Keratinocyte (primary cell): ENCODE results near the gene MTRR. TPM values are rescaled to one million over a fixed set of nuclear protein-coding genes. Genes with fewer than 3 reads are reported as not detected.

Source experiments
- DNase-seq: peaks from one replicate; pipeline ENCODE4 v3.0.0-alpha.2; 2011; ENCODE audit warnings: low read depth, missing footprints, low spot score
- FAIRE-seq: peaks from 2 replicates; lab custom pipeline; 2011; peaks lifted over from hg19 to GRCh38; lab: Jason Lieb, UNC
- H2AFZ ChIP-seq: 2 replicates; pipeline ENCODE4 v1.6.0; 2012; ENCODE audit warnings: low read length, control low read depth, inconsistent platforms; ENCODE audit not compliant: control insufficient read depth
- H3K27ac ChIP-seq: 2 replicates; pipeline ENCODE4 v1.5.1; 2011; ENCODE audit warnings: low read length; ENCODE audit not compliant: control insufficient read depth, insufficient read depth
- H3K27me3 ChIP-seq: 3 replicates; pipeline ENCODE4 v1.6.0; 2011; ENCODE audit warnings: low read length; ENCODE audit not compliant: control insufficient read depth, insufficient read depth; ENCODE audit errors: extremely low read depth
- H3K36me3 ChIP-seq, 2 experiments: 2 replicates in 1 of 2; 3 replicates in 1 of 2; pipeline ENCODE4 v1.5.1; 2011; ENCODE audit warnings: low read length in 2 of 2, mild to moderate bottlenecking in 1 of 2; ENCODE audit not compliant: control insufficient read depth in 2 of 2, insufficient read depth in 2 of 2; ENCODE audit errors: extremely low read depth in 1 of 2
- H3K4me1 ChIP-seq: 3 replicates; pipeline ENCODE4 v1.5.1; 2011; ENCODE audit warnings: low read length; ENCODE audit not compliant: control insufficient read depth, insufficient read depth; ENCODE audit errors: extremely low read depth
- H3K4me2 ChIP-seq: 3 replicates; pipeline ENCODE4 v1.6.0; 2011; ENCODE audit warnings: low read depth, low read length; ENCODE audit not compliant: control insufficient read depth, insufficient read depth; ENCODE audit errors: extremely low read depth
- H3K4me3 ChIP-seq, 3 experiments: fragments of 200-600 bp in 1 of 3; sonication (generic) in 1 of 3; 2 replicates in 2 of 3; 3 replicates in 1 of 3; pipeline ENCODE4 v1.5.1; 2011 to 2016; ENCODE audit warnings: low read length in 3 of 3, mild to moderate bottlenecking in 3 of 3, control low read depth in 2 of 3, inconsistent platforms in 1 of 3, low read depth in 1 of 3, mixed read lengths in 1 of 3, mixed run types in 1 of 3, moderate library complexity in 1 of 3; ENCODE audit not compliant: control insufficient read depth in 2 of 3, insufficient read depth in 2 of 3; ENCODE audit errors: extremely low read depth in 1 of 3
- H3K79me2 ChIP-seq: 2 replicates; pipeline ENCODE4 v1.6.0; 2012; ENCODE audit warnings: low read length; ENCODE audit not compliant: control insufficient read depth, insufficient read depth
- H3K9ac ChIP-seq: 3 replicates; pipeline ENCODE4 v1.6.0; 2011; ENCODE audit warnings: low read length; ENCODE audit not compliant: control insufficient read depth, insufficient read depth; ENCODE audit errors: extremely low read depth
- H3K9me1 ChIP-seq: 3 replicates; pipeline ENCODE4 v1.6.0; 2011; ENCODE audit warnings: low read length; ENCODE audit not compliant: control insufficient read depth, insufficient read depth; ENCODE audit errors: extremely low read depth
- H3K9me3 ChIP-seq: 2 replicates; pipeline ENCODE4 v1.5.1; 2012; ENCODE audit warnings: low read depth, low read length; ENCODE audit not compliant: control insufficient read depth
- H4K20me1 ChIP-seq: 3 replicates; pipeline ENCODE4 v1.6.0; 2011; ENCODE audit warnings: low read length; ENCODE audit not compliant: control insufficient read depth, insufficient read depth; ENCODE audit errors: extremely low read depth
- EZH2 ChIP-seq: IDR thresholded peaks from one replicate; pipeline ENCODE4 v1.6.1; 2012; ENCODE audit warnings: inconsistent platforms, mild to moderate bottlenecking, low read length, moderate library complexity
- dilution Hi-C: fragments of 300-500 bp; cut with MboI; formaldehyde crosslinking; loops from one replicate; pipeline ENCODE4 v1.7.0; 2020; ENCODE audit warnings: low sequenced_read_pairs; ENCODE audit not compliant: extremely low pct_ligation_motif_present
- polyA plus RNA-seq, 5 experiments: library from polyadenylated mRNA; depleted of rRNA in 3 of 5; stranded (reverse) in 3 of 5; stranded (forward) in 1 of 5; unstranded in 1 of 5; fragments of >200 nt; gene quantifications; 1 replicate in 1 of 5; 2 replicates in 3 of 5; 3 replicates in 1 of 5; pipeline versions ENCODE4 v1.2.1 to v1.2.3, GENCODE V29; 2011 to 2012; ENCODE audit warnings: missing spikeins in 2 of 5, low read depth in 1 of 5, low replicate concordance in 1 of 5
- TF ChIP-seq, protein P1 (sequence below), 3 experiments: IDR thresholded peaks in 1 of 3; conservative IDR thresholded peaks in 1 of 3; optimal IDR thresholded peaks in 1 of 3; 2 replicates in 2 of 3; 3 replicates in 1 of 3; pipeline versions ENCODE3 to v1.5.1; 2011; ENCODE audit warnings: low read length in 3 of 3, mild to moderate bottlenecking in 3 of 3, moderate library complexity in 2 of 3, control low read depth in 1 of 3, inconsistent platforms in 1 of 3; ENCODE audit not compliant: insufficient read depth in 2 of 3; ENCODE audit errors: extremely low read depth in 1 of 3

MTRR gene
- polyA plus RNA-seq, 1 donor (not counting 4 experiments of a cell fraction or from before 2014, with no cell fraction given), result 45.5 TPM

DNA sequence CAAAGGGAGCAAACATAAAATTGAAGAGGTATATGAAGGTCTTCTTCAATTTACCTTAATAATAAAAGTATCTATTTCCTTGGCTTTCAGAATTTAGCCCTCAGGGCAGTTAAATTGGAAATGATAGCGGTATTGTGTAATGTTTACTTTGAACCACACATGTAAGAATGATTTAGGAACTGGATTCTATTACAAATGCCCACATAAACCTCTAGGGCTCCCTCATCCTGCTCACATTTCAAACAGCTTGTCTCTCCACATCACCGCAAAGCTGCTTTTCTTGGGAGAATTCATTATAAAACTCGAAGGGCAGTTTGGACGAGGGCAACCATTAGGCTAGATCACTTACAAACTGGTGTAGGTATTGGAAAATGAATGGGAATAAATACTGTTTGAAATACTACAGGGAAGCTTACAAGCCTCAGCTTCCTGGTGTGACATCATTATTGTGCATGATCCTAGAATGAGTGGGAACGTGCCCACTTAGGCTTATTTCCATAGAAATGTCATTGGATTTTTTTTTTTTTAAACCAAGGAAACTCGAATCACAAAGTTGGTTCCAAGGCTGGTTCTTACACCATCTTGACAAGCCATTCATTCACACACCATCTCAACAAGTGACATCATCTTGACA lies 47.3 kb downstream of the MTRR start:
- TF ChIP-seq EZH2, result no peak
- TF ChIP-seq, protein P1, sequence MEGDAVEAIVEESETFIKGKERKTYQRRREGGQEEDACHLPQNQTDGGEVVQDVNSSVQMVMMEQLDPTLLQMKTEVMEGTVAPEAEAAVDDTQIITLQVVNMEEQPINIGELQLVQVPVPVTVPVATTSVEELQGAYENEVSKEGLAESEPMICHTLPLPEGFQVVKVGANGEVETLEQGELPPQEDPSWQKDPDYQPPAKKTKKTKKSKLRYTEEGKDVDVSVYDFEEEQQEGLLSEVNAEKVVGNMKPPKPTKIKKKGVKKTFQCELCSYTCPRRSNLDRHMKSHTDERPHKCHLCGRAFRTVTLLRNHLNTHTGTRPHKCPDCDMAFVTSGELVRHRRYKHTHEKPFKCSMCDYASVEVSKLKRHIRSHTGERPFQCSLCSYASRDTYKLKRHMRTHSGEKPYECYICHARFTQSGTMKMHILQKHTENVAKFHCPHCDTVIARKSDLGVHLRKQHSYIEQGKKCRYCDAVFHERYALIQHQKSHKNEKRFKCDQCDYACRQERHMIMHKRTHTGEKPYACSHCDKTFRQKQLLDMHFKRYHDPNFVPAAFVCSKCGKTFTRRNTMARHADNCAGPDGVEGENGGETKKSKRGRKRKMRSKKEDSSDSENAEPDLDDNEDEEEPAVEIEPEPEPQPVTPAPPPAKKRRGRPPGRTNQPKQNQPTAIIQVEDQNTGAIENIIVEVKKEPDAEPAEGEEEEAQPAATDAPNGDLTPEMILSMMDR (optimal IDR thresholded peaks at IDR 0.05 in 1 of 3, IDR thresholded peaks at IDR 0.05 in 1 of 3, conservative IDR thresholded peaks at IDR 0.05 in 1 of 3; ENCODE audit: extremely low read depth in 1 of 3, insufficient read depth in 2 of 3, low read length in 3 of 3), result no peak
- H3K4me3 ChIP-seq, result no peak overlapping the region
- H3K36me3 ChIP-seq, result no peaks in the 10 kb centered on the region
- no peaks in the 10 kb centered on the region for H3K9me3 ChIP-seq
- no peak overlapping the region for H3K4me2 ChIP-seq
- H3K4me1 ChIP-seq, result no peaks in the 10 kb centered on the region
- H3K79me2 ChIP-seq, result no peaks in the 10 kb centered on the region
- no peak overlapping the region for H3K27ac ChIP-seq
- dilution Hi-C loops, result no loop called here
- no peak overlapping the region for H3K9ac ChIP-seq
- H2AFZ ChIP-seq, result no peak overlapping the region
- H3K9me1 ChIP-seq, result no peaks in the 10 kb centered on the region
- no peaks in the 10 kb centered on the region for H4K20me1 ChIP-seq
- H3K27me3 ChIP-seq, result no peaks in the 10 kb centered on the region
- no peak for FAIRE-seq
- no peak for DNase-seq

DNA sequence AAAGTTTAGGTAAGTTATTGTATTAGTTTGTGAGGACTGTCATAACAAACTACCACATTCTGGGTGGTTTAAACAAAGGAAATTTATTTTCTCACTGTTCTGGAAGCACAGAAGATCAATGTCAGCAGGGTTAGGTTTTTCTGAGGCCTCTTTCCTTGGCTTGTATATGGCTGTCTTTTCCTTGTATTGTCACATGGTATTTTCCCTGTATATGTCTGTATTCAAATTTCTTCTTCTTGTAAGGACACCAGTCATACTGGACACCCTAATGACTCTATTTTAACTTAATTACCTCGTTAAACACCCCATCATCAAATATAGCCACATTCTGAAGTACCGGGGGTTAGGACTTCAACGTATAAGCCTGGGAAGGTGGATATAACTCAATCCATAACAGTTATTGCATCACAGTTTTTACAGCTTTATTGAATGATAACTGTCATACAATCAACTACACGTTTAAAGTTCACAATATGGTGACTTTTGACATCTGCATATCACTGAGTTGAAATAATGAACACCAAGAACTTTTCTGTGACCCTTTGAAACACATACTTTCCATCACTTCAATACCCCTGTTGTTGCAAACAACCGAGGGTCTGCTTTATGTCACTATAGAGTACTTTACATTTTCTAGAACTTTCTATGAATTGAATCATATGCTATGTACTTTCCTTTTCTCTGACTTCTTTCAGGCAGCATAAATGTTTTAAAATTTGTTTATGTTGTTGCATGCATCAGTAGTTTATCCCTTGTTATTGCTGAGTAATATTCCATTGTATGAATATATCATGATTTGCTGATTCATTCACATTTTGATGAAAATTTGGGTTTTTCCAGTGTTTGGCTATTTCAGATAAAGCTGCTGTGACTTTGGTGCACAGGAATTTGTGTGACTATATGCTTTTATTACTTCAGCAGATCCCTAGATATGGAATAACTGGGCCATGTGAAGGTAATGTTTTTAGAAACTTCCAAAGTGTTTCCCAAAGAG lies 48.5 kb downstream of the MTRR start:
- Histone ChIP-seq H3K9me1 (no peaks in the 10 kb centered on the region), H3K9me3 (no peaks in the 10 kb centered on the region), H3K4me2 (no peak overlapping the region), H3K4me3 (no peak overlapping the region), H2AFZ (no peak overlapping the region), H3K36me3 (no peaks in the 10 kb centered on the region), H3K27ac (no peak overlapping the region), H3K9ac (no peak overlapping the region), H3K4me1 (no peaks in the 10 kb centered on the region), H3K79me2 (no peaks in the 10 kb centered on the region), H3K27me3 (no peaks in the 10 kb centered on the region), H4K20me1 (no peaks in the 10 kb centered on the region)
- DNase-seq (no peak), FAIRE-seq (no peak)
- dilution Hi-C loops, result no loop called here
- TF ChIP-seq, protein P1 (optimal IDR thresholded peaks at IDR 0.05 in 1 of 3, IDR thresholded peaks at IDR 0.05 in 1 of 3, conservative IDR thresholded peaks at IDR 0.05 in 1 of 3; ENCODE audit: extremely low read depth in 1 of 3, insufficient read depth in 2 of 3, low read length in 3 of 3), result no peak
- TF ChIP-seq EZH2, result no peak
